K562 (cell line): ENCODE results near the gene B3GAT1. TPM values are rescaled to one million over a fixed set of nuclear protein-coding genes. Genes with fewer than 3 reads are reported as not detected.
A peak's percentile ranks its signal among the peaks of the same experiment; 100 is the strongest.

Experiments used
- ATAC-seq: fragments of 200-7000 bp; cut with Tn5 transposase; 3 replicates; pipeline ENCODE4 v1.9.1; 2020; ENCODE audit warnings: moderate library complexity
- BruUV-seq: library from RNA; stranded (reverse); fragments of 400-500 nt; replicated peaks from 2 replicates; lab custom pipeline; 2021; lab: Mats Ljungman, UMichigan
- CTCF ChIA-PET: fragments of 300-600 bp; formaldehyde crosslinking; extraction: SDS; loops from one replicate; lab custom pipeline; 2021; ENCODE audit warnings: low intra/inter-chr PET ratio; lab: Yijun Ruan, JAX
- POLR2A ChIA-PET: fragments of 300-600, 350-650 bp; sonication (Branson Sonifier 250); formaldehyde crosslinking; extraction: SDS; loops from one replicate; lab custom pipeline; 2021; ENCODE audit warnings: antibody characterized with exemption, inconsistent platforms; lab: Yijun Ruan, JAX
- DNase-seq, 4 experiments: peaks; one replicate each; pipeline versions ENCODE4 v3.0.0 to v3.0.0-alpha.2; 2011 to 2018; ENCODE audit warnings: low spot score in 3 of 4, mixed read lengths in 3 of 4; ENCODE audit errors: extremely low read depth in 1 of 4
- FAIRE-seq: peaks from 2 replicates; lab custom pipeline; 2011; peaks lifted over from hg19 to GRCh38; lab: Jason Lieb, UNC
- H2AFZ ChIP-seq: 2 replicates; pipeline ENCODE4 v1.6.0; 2011; ENCODE audit warnings: low read depth, low read length, control low read depth, inconsistent platforms
- H3K27ac ChIP-seq: fragments of 200-600 bp; 3 replicates; pipeline ENCODE4 v1.8.0; 2011; ENCODE audit warnings: low read depth, mild to moderate bottlenecking, control low read depth, inconsistent platforms, low read length, moderate library complexity, mixed read lengths; ENCODE audit errors: extremely low read depth
- H3K27me3 ChIP-seq, 2 experiments: fragments of 300-600 bp in 1 of 2; 2 replicates in 1 of 2; 3 replicates in 1 of 2; pipeline versions ENCODE4 v1.6.0 to v1.8.0; 2011; ENCODE audit warnings: inconsistent platforms in 2 of 2, low read length in 2 of 2, mild to moderate bottlenecking in 1 of 2, mixed read lengths in 1 of 2, moderate library complexity in 1 of 2; ENCODE audit not compliant: control insufficient read depth in 2 of 2, insufficient read depth in 2 of 2
- H3K36me3 ChIP-seq: fragments of 300-600 bp; 3 replicates; pipeline ENCODE4 v1.8.0; 2011; ENCODE audit warnings: mild to moderate bottlenecking, low read length, inconsistent platforms; ENCODE audit not compliant: control insufficient read depth, insufficient read depth
- H3K4me1 ChIP-seq, 2 experiments: fragments of 200-600 bp in 1 of 2; replicated peaks in 1 of 2; 2 replicates in 1 of 2; 3 replicates in 1 of 2; pipeline versions ENCODE4 v1.5.1 to v1.8.0; 2011; ENCODE audit warnings: inconsistent platforms in 2 of 2, low read length in 2 of 2, mild to moderate bottlenecking in 1 of 2, mixed read lengths in 1 of 2, moderate library complexity in 1 of 2; ENCODE audit not compliant: control insufficient read depth in 2 of 2, insufficient read depth in 2 of 2
- H3K4me2 ChIP-seq: 2 replicates; pipeline ENCODE4 v1.6.1; 2011; ENCODE audit warnings: low read length, control low read depth, inconsistent platforms, mixed read lengths; ENCODE audit not compliant: insufficient read depth
- H3K4me3 ChIP-seq: fragments of 200-600 bp; sonication (generic), shearing (Covaris generic); 2 replicates; pipeline ENCODE4 v1.5.1; 2016; ENCODE audit warnings: control low read depth, inconsistent platforms
- H3K79me2 ChIP-seq: fragments of 200-600 bp; 3 replicates; pipeline ENCODE4 v1.8.0; 2011; ENCODE audit warnings: low read length, inconsistent platforms; ENCODE audit not compliant: control insufficient read depth, insufficient read depth
- H3K9ac ChIP-seq, 2 experiments: 2 replicates each; pipeline versions ENCODE4 v1.6.0 to v1.6.1; 2011; ENCODE audit warnings: low read depth in 2 of 2, low read length in 2 of 2, control low read depth in 1 of 2, inconsistent platforms in 1 of 2, mild to moderate bottlenecking in 1 of 2, mixed read lengths in 1 of 2; ENCODE audit not compliant: insufficient read depth in 1 of 2
- H3K9me1 ChIP-seq: one replicate; pipeline ENCODE4 v1.6.0; 2011; ENCODE audit warnings: inconsistent platforms, mild to moderate bottlenecking, low read length, moderate library complexity; ENCODE audit not compliant: control insufficient read depth, insufficient read depth
- H3K9me3 ChIP-seq: replicated peaks from 2 replicates; pipeline ENCODE4 v1.5.1; 2011; ENCODE audit warnings: low read depth, low read length, inconsistent platforms; ENCODE audit not compliant: control insufficient read depth, insufficient read depth
- H4K20me1 ChIP-seq: replicated peaks from 2 replicates; pipeline ENCODE4 v1.6.1; 2011; ENCODE audit warnings: low read length, inconsistent platforms, mixed read lengths; ENCODE audit not compliant: control insufficient read depth, insufficient read depth
- EHMT2 ChIP-seq: fragments of 450-650 bp; IDR thresholded peaks from 2 replicates; pipeline ENCODE4 v1.6.1; 2018; ENCODE audit warnings: antibody characterized with exemption
- MIER1 ChIP-seq: fragments of 450-650 bp; IDR thresholded peaks from 2 replicates; pipeline ENCODE4 v1.6.1; 2016; ENCODE audit warnings: antibody characterized with exemption, mild to moderate bottlenecking, low read depth
- MNT ChIP-seq, 2 experiments: fragments of 450-650 bp; conservative IDR thresholded peaks; 2 replicates each; pipeline ENCODE4 v1.6.1; 2017; ENCODE audit warnings: mild to moderate bottlenecking in 2 of 2, moderate library complexity in 2 of 2
- ZNF740 ChIP-seq, 3 experiments: fragments of 200-800 bp in 1 of 3; sonication (Bioruptor generic) in 1 of 3; sonication (generic) in 1 of 3; formaldehyde crosslinking in 1 of 3; IDR thresholded peaks; 2 replicates each; pipeline versions ENCODE4 v1.6.1 to v1.8.0; 2016 to 2022; ENCODE audit warnings: mild to moderate bottlenecking in 2 of 3, missing compliant biosample characterization in 2 of 3, missing genetic modification characterization in 2 of 3, missing genetic modification reagents in 1 of 3
- WGBS: fragments of 100-300 bp; shearing (Covaris generic); methylation state at CpG from one replicate; pipeline ENCODE4 v1.1.6; 2016; ENCODE audit warnings: low coverage, mixed read lengths; ENCODE audit not compliant: insufficient coverage; ENCODE audit errors: missing lambda C conversion rate; 5-methylcytosine and 5-hydroxymethylcytosine counted together
- in situ Hi-C: fragments of 300-500 bp; cut with MboI; formaldehyde crosslinking; loops from 4 replicates; pipeline ENCODE4 v1.15.0; 2018; ENCODE audit warnings: inconsistent platforms, mixed read lengths
- intact Hi-C: fragments of 100-400 bp; cut with micrococcal nuclease; formaldehyde crosslinking; loops from 2 replicates; pipeline ENCODE4 v1.14.2; 2022
- polyA plus RNA-seq, 8 experiments: library from polyadenylated mRNA; depleted of rRNA in 4 of 8; stranded (reverse) in 5 of 8; unstranded in 3 of 8; fragments of >200 nt; fragmentation: Nextera tagmentation in 2 of 8; fragmentation: Illumina TruSeq in 1 of 8; extraction: Ambion mirVana in 2 of 8; extraction: Trizol in 1 of 8; gene quantifications; 2 replicates each; pipeline versions ENCODE4 v1.2.1 to v1.2.3, GENCODE V29; 2011 to 2014; ENCODE audit warnings: inconsistent platforms in 1 of 8, missing spikeins in 1 of 8
- total RNA-seq, 7 experiments: library from RNA; depleted of rRNA in 6 of 7; stranded (reverse); fragments of >200 nt in 6 of 7; fragmentation: Illumina TruSeq in 2 of 7; extraction: Trizol in 2 of 7; gene quantifications; 2 replicates each; pipeline versions ENCODE4 v1.2.1 to v1.2.3, GENCODE V29; 2011 to 2021; ENCODE audit warnings: low replicate concordance in 1 of 7
- TF ChIP-seq, protein P1 (sequence below): fragments of 450-650 bp; conservative IDR thresholded peaks from 2 replicates; pipeline ENCODE4 v1.6.1; 2016; ENCODE audit warnings: missing genetic modification characterization, low read depth, mild to moderate bottlenecking, control low read depth, missing compliant biosample characterization

B3GAT1 gene
- total and polyA plus RNA-seq, 9 of the 15 experiments (the other 6 are each of a cell fraction or from before 2014, with no cell fraction given), result 0.01 to 0.53 (median 0.14) TPM; not detected in 1

GRCh38 chr11:134417871-134418840 lies 6.1 kb upstream of the B3GAT1 start:
- DNase-seq (peak in 1 of 4 experiments; percentile 45), ATAC-seq (peak; percentile 79), FAIRE-seq (peak; percentile 57)
- BruUV-seq, result no TSS peak
- POLR2A ChIA-PET, result interaction anchor here (0.5 kb wide), 1 partner anchor 28 kb away, joined by 3 read pairs; no protein-coding TSS in a partner anchor
- CTCF ChIA-PET, result no interaction called here
- Histone ChIP-seq H3K9ac (no peak overlapping the region), H3K9me1 (peaks cover 3% of the 10 kb centered on the region), H3K4me2 (no peak overlapping the region), H4K20me1 (peaks cover 15% of the 10 kb centered on the region), H2AFZ (no peak overlapping the region), H3K9me3 (no peaks in the 10 kb centered on the region), H3K27ac (no peak overlapping the region), H3K27me3 (peaks cover 12 to 65% of the 10 kb centered on the region in 2 experiments; a peak in 4 of 5 replicates), H3K4me3 (no peak overlapping the region), H3K36me3 (no peaks in the 10 kb centered on the region), H3K79me2 (no peaks in the 10 kb centered on the region), H3K4me1 (no peaks in the 10 kb centered on the region)
- WGBS, result 1% methylated on average over 14 of the region's 14 CpGs
- in situ Hi-C loops, result no loop called here
- intact Hi-C loops, result no loop called here
- TF ChIP-seq, protein P1, sequence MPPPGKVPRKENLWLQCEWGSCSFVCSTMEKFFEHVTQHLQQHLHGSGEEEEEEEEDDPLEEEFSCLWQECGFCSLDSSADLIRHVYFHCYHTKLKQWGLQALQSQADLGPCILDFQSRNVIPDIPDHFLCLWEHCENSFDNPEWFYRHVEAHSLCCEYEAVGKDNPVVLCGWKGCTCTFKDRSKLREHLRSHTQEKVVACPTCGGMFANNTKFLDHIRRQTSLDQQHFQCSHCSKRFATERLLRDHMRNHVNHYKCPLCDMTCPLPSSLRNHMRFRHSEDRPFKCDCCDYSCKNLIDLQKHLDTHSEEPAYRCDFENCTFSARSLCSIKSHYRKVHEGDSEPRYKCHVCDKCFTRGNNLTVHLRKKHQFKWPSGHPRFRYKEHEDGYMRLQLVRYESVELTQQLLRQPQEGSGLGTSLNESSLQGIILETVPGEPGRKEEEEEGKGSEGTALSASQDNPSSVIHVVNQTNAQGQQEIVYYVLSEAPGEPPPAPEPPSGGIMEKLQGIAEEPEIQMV (tag), result no peak
- peak; percentile 90 for TF ChIP-seq EHMT2
- TF ChIP-seq MIER1, result peak; percentile 89
- TF ChIP-seq ZNF740 (CRISPR knock-in tag; IDR thresholded peaks at IDR 0.05), result no peak
- TF ChIP-seq ZNF740 (tag; IDR thresholded peaks at IDR 0.05), result no peak
- 0 out of 4 replicates have a peak, but pooled peaks of 1 of the 2 experiments have one; percentile 23 for TF ChIP-seq MNT (conservative IDR thresholded peaks at IDR 0.05)
